K562 (cell line): ENCODE results near the gene TMPRSS11A. TPM values are rescaled to one million over a fixed set of nuclear protein-coding genes. Genes with fewer than 3 reads are reported as not detected.

Experiments
- ATAC-seq: fragments of 200-7000 bp; cut with Tn5 transposase; 3 replicates; pipeline ENCODE4 v1.9.1; 2020; ENCODE audit warnings: moderate library complexity
- Bru-seq: library from RNA; stranded (reverse); fragments of 400-500 nt; gene quantifications from one replicate; lab custom pipeline; 2021; lab: Mats Ljungman, UMichigan
- BruChase-seq, 2 experiments: library from RNA; stranded (reverse); fragments of 400-500 nt; gene quantifications; one replicate each; lab custom pipeline; 2021; lab: Mats Ljungman, UMichigan
- BruUV-seq: library from RNA; stranded (reverse); fragments of 400-500 nt; replicated peaks from 2 replicates; lab custom pipeline; 2021; lab: Mats Ljungman, UMichigan
- CTCF ChIA-PET: fragments of 300-600 bp; formaldehyde crosslinking; extraction: SDS; loops from one replicate; lab custom pipeline; 2021; ENCODE audit warnings: low intra/inter-chr PET ratio; lab: Yijun Ruan, JAX
- POLR2A ChIA-PET: fragments of 300-600, 350-650 bp; sonication (Branson Sonifier 250); formaldehyde crosslinking; extraction: SDS; loops from one replicate; lab custom pipeline; 2021; ENCODE audit warnings: antibody characterized with exemption, inconsistent platforms; lab: Yijun Ruan, JAX
- DNase-seq, 4 experiments: peaks; one replicate each; pipeline versions ENCODE4 v3.0.0 to v3.0.0-alpha.2; 2011 to 2018; ENCODE audit warnings: low spot score in 3 of 4, mixed read lengths in 3 of 4; ENCODE audit errors: extremely low read depth in 1 of 4
- FAIRE-seq: peaks from 2 replicates; lab custom pipeline; 2011; peaks lifted over from hg19 to GRCh38; lab: Jason Lieb, UNC
- H2AFZ ChIP-seq: 2 replicates; pipeline ENCODE4 v1.6.0; 2011; ENCODE audit warnings: low read depth, low read length, control low read depth, inconsistent platforms
- H3K27ac ChIP-seq: fragments of 200-600 bp; 3 replicates; pipeline ENCODE4 v1.8.0; 2011; ENCODE audit warnings: low read depth, mild to moderate bottlenecking, control low read depth, inconsistent platforms, low read length, moderate library complexity, mixed read lengths; ENCODE audit errors: extremely low read depth
- H3K27me3 ChIP-seq, 2 experiments: fragments of 300-600 bp in 1 of 2; 2 replicates in 1 of 2; 3 replicates in 1 of 2; pipeline versions ENCODE4 v1.6.0 to v1.8.0; 2011; ENCODE audit warnings: inconsistent platforms in 2 of 2, low read length in 2 of 2, mild to moderate bottlenecking in 1 of 2, mixed read lengths in 1 of 2, moderate library complexity in 1 of 2; ENCODE audit not compliant: control insufficient read depth in 2 of 2, insufficient read depth in 2 of 2
- H3K36me3 ChIP-seq: fragments of 300-600 bp; 3 replicates; pipeline ENCODE4 v1.8.0; 2011; ENCODE audit warnings: mild to moderate bottlenecking, low read length, inconsistent platforms; ENCODE audit not compliant: control insufficient read depth, insufficient read depth
- H3K4me1 ChIP-seq, 2 experiments: fragments of 200-600 bp in 1 of 2; replicated peaks in 1 of 2; 2 replicates in 1 of 2; 3 replicates in 1 of 2; pipeline versions ENCODE4 v1.5.1 to v1.8.0; 2011; ENCODE audit warnings: inconsistent platforms in 2 of 2, low read length in 2 of 2, mild to moderate bottlenecking in 1 of 2, mixed read lengths in 1 of 2, moderate library complexity in 1 of 2; ENCODE audit not compliant: control insufficient read depth in 2 of 2, insufficient read depth in 2 of 2
- H3K4me2 ChIP-seq: 2 replicates; pipeline ENCODE4 v1.6.1; 2011; ENCODE audit warnings: low read length, control low read depth, inconsistent platforms, mixed read lengths; ENCODE audit not compliant: insufficient read depth
- H3K4me3 ChIP-seq: fragments of 200-600 bp; sonication (generic), shearing (Covaris generic); 2 replicates; pipeline ENCODE4 v1.5.1; 2016; ENCODE audit warnings: control low read depth, inconsistent platforms
- H3K79me2 ChIP-seq: fragments of 200-600 bp; 3 replicates; pipeline ENCODE4 v1.8.0; 2011; ENCODE audit warnings: low read length, inconsistent platforms; ENCODE audit not compliant: control insufficient read depth, insufficient read depth
- H3K9ac ChIP-seq, 2 experiments: 2 replicates each; pipeline versions ENCODE4 v1.6.0 to v1.6.1; 2011; ENCODE audit warnings: low read depth in 2 of 2, low read length in 2 of 2, control low read depth in 1 of 2, inconsistent platforms in 1 of 2, mild to moderate bottlenecking in 1 of 2, mixed read lengths in 1 of 2; ENCODE audit not compliant: insufficient read depth in 1 of 2
- H3K9me1 ChIP-seq: one replicate; pipeline ENCODE4 v1.6.0; 2011; ENCODE audit warnings: inconsistent platforms, mild to moderate bottlenecking, low read length, moderate library complexity; ENCODE audit not compliant: control insufficient read depth, insufficient read depth
- H3K9me3 ChIP-seq: replicated peaks from 2 replicates; pipeline ENCODE4 v1.5.1; 2011; ENCODE audit warnings: low read depth, low read length, inconsistent platforms; ENCODE audit not compliant: control insufficient read depth, insufficient read depth
- H4K20me1 ChIP-seq: replicated peaks from 2 replicates; pipeline ENCODE4 v1.6.1; 2011; ENCODE audit warnings: low read length, inconsistent platforms, mixed read lengths; ENCODE audit not compliant: control insufficient read depth, insufficient read depth
- IFI16 ChIP-seq: fragments of 250-450 bp; sonication (Bioruptor Pico); IDR thresholded peaks from 2 replicates; pipeline ENCODE4 v2.1.2; 2022; ENCODE audit warnings: mild to moderate bottlenecking, inconsistent platforms
- LEF1 ChIP-seq: fragments of 450-650 bp; IDR thresholded peaks from 2 replicates; pipeline ENCODE4 v1.6.1; 2016; ENCODE audit warnings: mild to moderate bottlenecking
- PHF8 ChIP-seq: fragments of 200-600 bp; sonication (generic); IDR thresholded peaks from 2 replicates; pipeline ENCODE4 v1.6.1; 2012; ENCODE audit warnings: mixed run types, mild to moderate bottlenecking, inconsistent platforms, low read length, moderate library complexity, borderline replicate concordance
- POLR2B ChIP-seq: fragments of 450-650 bp; IDR thresholded peaks from 2 replicates; pipeline ENCODE4 v1.6.1; 2018; ENCODE audit warnings: low read depth; ENCODE audit not compliant: partially characterized antibody
- PURB ChIP-seq: sonication (generic); formaldehyde crosslinking; IDR thresholded peaks from 2 replicates; pipeline ENCODE4 v1.9.0; 2021; ENCODE audit warnings: low read depth, mild to moderate bottlenecking, missing genetic modification reagents
- SOX6 ChIP-seq: fragments of 450-650 bp; IDR thresholded peaks from 2 replicates; pipeline ENCODE4 v1.6.1; 2014; ENCODE audit warnings: mild to moderate bottlenecking
- TEAD1 ChIP-seq, 2 experiments: fragments of 450-650 bp in 1 of 2; sonication (generic) in 1 of 2; formaldehyde crosslinking; IDR thresholded peaks; 2 replicates each; pipeline versions ENCODE4 v1.4.0 to v1.8.0; 2020 to 2022; ENCODE audit warnings: mild to moderate bottlenecking in 2 of 2, missing genetic modification reagents in 1 of 2
- ZBTB8A ChIP-seq: fragments of 450-650 bp; IDR thresholded peaks from 2 replicates; pipeline ENCODE4 v1.6.1; 2018; ENCODE audit warnings: mild to moderate bottlenecking, moderate library complexity; ENCODE audit not compliant: partially characterized antibody
- ZFP36 ChIP-seq: fragments of 150-350 bp; IDR thresholded peaks from 2 replicates; pipeline ENCODE4 v1.6.1; 2018; ENCODE audit warnings: low read length, low read depth; ENCODE audit not compliant: partially characterized antibody
- WGBS: fragments of 100-300 bp; shearing (Covaris generic); methylation state at CpG from one replicate; pipeline ENCODE4 v1.1.6; 2016; ENCODE audit warnings: low coverage, mixed read lengths; ENCODE audit not compliant: insufficient coverage; ENCODE audit errors: missing lambda C conversion rate; 5-methylcytosine and 5-hydroxymethylcytosine counted together
- in situ Hi-C: fragments of 300-500 bp; cut with MboI; formaldehyde crosslinking; loops from 4 replicates; pipeline ENCODE4 v1.15.0; 2018; ENCODE audit warnings: inconsistent platforms, mixed read lengths
- intact Hi-C: fragments of 100-400 bp; cut with micrococcal nuclease; formaldehyde crosslinking; loops from 2 replicates; pipeline ENCODE4 v1.14.2; 2022
- long read RNA-seq, 3 experiments: library from polyadenylated mRNA in 2 of 3; library from RNA in 1 of 3; unstranded in 2 of 3; stranded (forward) in 1 of 3; transcript quantifications; one replicate each; pipeline ENCODE4 v2.0.0, GENCODE V29; 2019 to 2022
- polyA minus RNA-seq, 3 experiments: library from RNA; depleted of rRNA, polyadenylated mRNA; stranded (reverse); fragments of >200 nt; gene quantifications; 2 replicates each; pipeline ENCODE4 v1.2.3, GENCODE V29; 2011
- polyA plus RNA-seq, 8 experiments: library from polyadenylated mRNA; depleted of rRNA in 4 of 8; stranded (reverse) in 5 of 8; unstranded in 3 of 8; fragments of >200 nt; fragmentation: Nextera tagmentation in 2 of 8; fragmentation: Illumina TruSeq in 1 of 8; extraction: Ambion mirVana in 2 of 8; extraction: Trizol in 1 of 8; gene quantifications; 2 replicates each; pipeline versions ENCODE4 v1.2.1 to v1.2.3, GENCODE V29; 2011 to 2014; ENCODE audit warnings: inconsistent platforms in 1 of 8, missing spikeins in 1 of 8
- total RNA-seq, 7 experiments: library from RNA; depleted of rRNA in 6 of 7; stranded (reverse); fragments of >200 nt in 6 of 7; fragmentation: Illumina TruSeq in 2 of 7; extraction: Trizol in 2 of 7; gene quantifications; 2 replicates each; pipeline versions ENCODE4 v1.2.1 to v1.2.3, GENCODE V29; 2011 to 2021; ENCODE audit warnings: low replicate concordance in 1 of 7
- TF ChIP-seq, protein P1 (sequence below): fragments of 250-450 bp; sonication (Bioruptor Pico); IDR thresholded peaks from 2 replicates; pipeline ENCODE4 v1.4.0; 2020; ENCODE audit warnings: mild to moderate bottlenecking, moderate library complexity

Gene TMPRSS11A, protein sequence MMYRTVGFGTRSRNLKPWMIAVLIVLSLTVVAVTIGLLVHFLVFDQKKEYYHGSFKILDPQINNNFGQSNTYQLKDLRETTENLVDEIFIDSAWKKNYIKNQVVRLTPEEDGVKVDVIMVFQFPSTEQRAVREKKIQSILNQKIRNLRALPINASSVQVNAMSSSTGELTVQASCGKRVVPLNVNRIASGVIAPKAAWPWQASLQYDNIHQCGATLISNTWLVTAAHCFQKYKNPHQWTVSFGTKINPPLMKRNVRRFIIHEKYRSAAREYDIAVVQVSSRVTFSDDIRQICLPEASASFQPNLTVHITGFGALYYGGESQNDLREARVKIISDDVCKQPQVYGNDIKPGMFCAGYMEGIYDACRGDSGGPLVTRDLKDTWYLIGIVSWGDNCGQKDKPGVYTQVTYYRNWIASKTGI
- total RNA-seq (2011; cell fraction: chromatin; rRNA removed; ENCODE audit: low replicate concordance) = not detected in 2 replicates
- not detected in 2 replicates for total RNA-seq (2011; cell fraction: nucleolus; rRNA removed)
- total RNA-seq (2011; cell fraction: nucleoplasm; rRNA removed) = not detected in 2 replicates
- total RNA-seq (2014; rRNA removed) = not detected in 2 replicates
- total RNA-seq (2014; rRNA removed; fragmentation: Illumina TruSeq; extraction: Trizol) = not detected in 2 replicates
- not detected in 2 replicates for total RNA-seq (2015; rRNA removed; fragmentation: Illumina TruSeq; extraction: Trizol)
- not detected in 2 replicates for total RNA-seq (2021)
- polyA plus RNA-seq (2011; rRNA removed) = not detected in 2 replicates
- polyA plus RNA-seq (2011; cell fraction: cytosol; rRNA removed) = not detected in 2 replicates
- polyA plus RNA-seq (2011; cell fraction: nucleus; rRNA removed) = not detected in 2 replicates
- polyA plus RNA-seq (2012) = not detected in 2 replicates
- not detected in 2 replicates for polyA plus RNA-seq (2014; fragmentation: Illumina TruSeq; extraction: Trizol)
- not detected for polyA plus RNA-seq (2014; fragmentation: Nextera tagmentation; extraction: Ambion mirVana)
- not detected in 2 replicates for polyA plus RNA-seq (2014; rRNA removed)
- polyA minus RNA-seq (2011; rRNA and poly(A)+ RNA removed) = not detected in 2 replicates
- polyA minus RNA-seq (2011; cell fraction: cytosol; rRNA and poly(A)+ RNA removed) = not detected in 2 replicates
- polyA minus RNA-seq (2011; cell fraction: nucleus; rRNA and poly(A)+ RNA removed) = not detected in 2 replicates
- Bru-seq, nascent RNA = not detected
- percentile 4 among the genes with signal in this experiment for BruChase-seq, experiment 1, labeled RNA remaining after a 2-hour chase
- BruChase-seq, experiment 2, labeled RNA remaining after a 6-hour chase = percentile 4 among the genes with signal in this experiment
- long read RNA-seq, experiment 1 = 0 reads
- long read RNA-seq, experiment 2 = 0 reads
- long read RNA-seq, experiment 3 = 0 reads

DNA sequence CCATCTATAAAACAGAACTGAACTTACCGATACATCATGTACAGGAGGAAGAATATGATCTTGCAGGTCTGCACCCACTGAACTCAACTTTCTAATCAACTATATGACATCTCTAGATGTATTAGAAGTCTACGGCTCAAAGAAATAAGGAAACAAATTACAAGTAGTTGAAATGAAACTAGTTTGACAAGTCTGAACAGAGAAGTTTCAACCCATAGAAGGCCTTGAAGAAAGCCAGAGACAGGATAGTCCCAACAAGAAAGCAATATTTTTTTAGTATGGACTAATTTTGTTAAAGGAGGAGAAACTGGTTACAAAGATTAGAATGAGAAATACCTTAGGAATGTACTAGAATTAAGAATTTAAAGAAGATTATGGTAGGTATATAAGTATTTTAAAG lies at the start of gene TMPRSS11A:
Gene TMPRSS11A, minus strand, starts transcription at position 138 of the 400 bp plus-strand sequence. Its CDS starts 100 bp downstream, at position 38.
- no peak for DNase-seq
- H3K27me3 ChIP-seq = no peaks in the 10 kb centered on the region
- no peaks in the 10 kb centered on the region for H3K4me1 ChIP-seq
- intact Hi-C loops = no loop called here
- H2AFZ ChIP-seq = no peak within 1 kb of the TSS
- TF ChIP-seq TEAD1 (CRISPR knock-in tag; IDR thresholded peaks at IDR 0.05) = no peak
- no peak for TF ChIP-seq LEF1
- no peak for TF ChIP-seq SOX6
- TF ChIP-seq PURB (CRISPR knock-in tag) = no peak
- no peak for TF ChIP-seq IFI16
- no peak for TF ChIP-seq ZBTB8A
- TF ChIP-seq POLR2B = no peak
- no peak for TF ChIP-seq ZFP36
- no peak for TF ChIP-seq PHF8
- TF ChIP-seq, protein P1, sequence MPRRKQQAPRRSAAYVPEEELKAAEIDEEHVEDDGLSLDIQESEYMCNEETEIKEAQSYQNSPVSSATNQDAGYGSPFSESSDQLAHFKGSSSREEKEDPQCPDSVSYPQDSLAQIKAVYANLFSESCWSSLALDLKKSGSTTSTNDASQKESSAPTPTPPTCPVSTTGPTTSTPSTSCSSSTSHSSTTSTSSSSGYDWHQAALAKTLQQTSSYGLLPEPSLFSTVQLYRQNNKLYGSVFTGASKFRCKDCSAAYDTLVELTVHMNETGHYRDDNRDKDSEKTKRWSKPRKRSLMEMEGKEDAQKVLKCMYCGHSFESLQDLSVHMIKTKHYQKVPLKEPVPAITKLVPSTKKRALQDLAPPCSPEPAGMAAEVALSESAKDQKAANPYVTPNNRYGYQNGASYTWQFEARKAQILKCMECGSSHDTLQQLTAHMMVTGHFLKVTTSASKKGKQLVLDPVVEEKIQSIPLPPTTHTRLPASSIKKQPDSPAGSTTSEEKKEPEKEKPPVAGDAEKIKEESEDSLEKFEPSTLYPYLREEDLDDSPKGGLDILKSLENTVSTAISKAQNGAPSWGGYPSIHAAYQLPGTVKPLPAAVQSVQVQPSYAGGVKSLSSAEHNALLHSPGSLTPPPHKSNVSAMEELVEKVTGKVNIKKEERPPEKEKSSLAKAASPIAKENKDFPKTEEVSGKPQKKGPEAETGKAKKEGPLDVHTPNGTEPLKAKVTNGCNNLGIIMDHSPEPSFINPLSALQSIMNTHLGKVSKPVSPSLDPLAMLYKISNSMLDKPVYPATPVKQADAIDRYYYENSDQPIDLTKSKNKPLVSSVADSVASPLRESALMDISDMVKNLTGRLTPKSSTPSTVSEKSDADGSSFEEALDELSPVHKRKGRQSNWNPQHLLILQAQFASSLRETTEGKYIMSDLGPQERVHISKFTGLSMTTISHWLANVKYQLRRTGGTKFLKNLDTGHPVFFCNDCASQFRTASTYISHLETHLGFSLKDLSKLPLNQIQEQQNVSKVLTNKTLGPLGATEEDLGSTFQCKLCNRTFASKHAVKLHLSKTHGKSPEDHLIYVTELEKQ (CRISPR knock-in tag) = no peak
- TF ChIP-seq, all 486 proteins: peak for 0
- no peaks in the 10 kb centered on the region for H3K36me3 ChIP-seq
- in situ Hi-C loops = no loop called here
- H3K4me3 ChIP-seq = no peak within 1 kb of the TSS
- no peak for FAIRE-seq
- H3K9ac ChIP-seq = no peak within 1 kb of the TSS
- H3K79me2 ChIP-seq = no peaks in the 10 kb centered on the region
- no peak within 1 kb of the TSS for H3K4me2 ChIP-seq
- no peaks in the 10 kb centered on the region for H4K20me1 ChIP-seq
- POLR2A ChIA-PET = no interaction called here
- H3K9me1 ChIP-seq = no peaks in the 10 kb centered on the region
- BruUV-seq = no TSS peak
- 4% methylated on average over 2 of the region's 2 CpGs for WGBS
- no peaks in the 10 kb centered on the region for H3K9me3 ChIP-seq
- H3K27ac ChIP-seq = no peak within 1 kb of the TSS
- CTCF ChIA-PET = no interaction called here
- no peak for ATAC-seq
